B cell (primary cell): ENCODE data around the gene CLGN. TPM values are rescaled to one million over a fixed set of nuclear protein-coding genes. Genes with fewer than 3 reads are reported as not detected.

Experiments
- ATAC-seq: fragments of 200-7000 bp; cut with Tn5 transposase; one replicate; pipeline ENCODE4 v1.10.0; 2021; ENCODE audit warnings: low read depth, mild to moderate bottlenecking, moderate number of reproducible peaks, moderate library complexity
- CTCF ChIA-PET: fragments of 350-600 bp; sonication (Branson Sonifier 250); formaldehyde crosslinking; loops from one replicate; lab custom pipeline; 2021; ENCODE audit warnings: antibody characterized with exemption, inconsistent platforms; lab: Charles Lee
- POLR2A ChIA-PET: fragments of 350-600 bp; sonication (Branson Sonifier 250); formaldehyde crosslinking; loops from one replicate; lab custom pipeline; 2021; ENCODE audit warnings: antibody characterized with exemption; lab: Charles Lee
- DNase-seq: peaks from one replicate; pipeline ENCODE4 v3.0.0; 2013
- H2AFZ ChIP-seq: 2 replicates; pipeline ENCODE4 v1.6.1; 2012; ENCODE audit warnings: mild to moderate bottlenecking, low read depth, low read length; ENCODE audit not compliant: insufficient read depth, poor library complexity, severe bottlenecking
- H3K27ac ChIP-seq, 2 donors: 1 replicate in 1 of 2; 2 replicates in 1 of 2; pipeline ENCODE4 v1.5.1; 2012 to 2013; ENCODE audit warnings: low read length in 2 of 2, mild to moderate bottlenecking in 2 of 2, moderate library complexity in 1 of 2
- H3K27me3 ChIP-seq, 4 experiments: fragments of 200-600 bp in 1 of 4; sonication (generic) in 1 of 4; replicated peaks in 1 of 4; 1 replicate in 2 of 4; 2 replicates in 2 of 4; pipeline versions ENCODE4 v1.6.1 to v1.7.0; 2013 to 2016; ENCODE audit warnings: low read length in 3 of 4, mild to moderate bottlenecking in 2 of 4, mixed read lengths in 1 of 4, moderate library complexity in 1 of 4; ENCODE audit not compliant: insufficient read depth in 4 of 4, control insufficient read depth in 3 of 4; ENCODE audit errors: control extremely low read depth in 1 of 4
- H3K36me3 ChIP-seq, 2 experiments: replicated peaks in 1 of 2; 1 replicate in 1 of 2; 2 replicates in 1 of 2; pipeline versions ENCODE4 v1.6.1 to v1.7.1; 2013; ENCODE audit warnings: low read length in 1 of 2; ENCODE audit not compliant: insufficient read depth in 2 of 2, control insufficient read depth in 1 of 2; ENCODE audit errors: control extremely low read depth in 1 of 2, extremely low read depth in 1 of 2
- H3K4me1 ChIP-seq, 2 donors: fragments of 200-600 bp in 1 of 2; sonication (generic) in 1 of 2; 1 replicate in 1 of 2; 2 replicates in 1 of 2; pipeline versions ENCODE4 v1.5.1 to v1.6.1; 2013 to 2017; ENCODE audit warnings: low read length in 2 of 2; ENCODE audit not compliant: control insufficient read depth in 2 of 2, insufficient read depth in 2 of 2
- H3K4me2 ChIP-seq: replicated peaks from 2 replicates; pipeline ENCODE3; 2012; ENCODE audit warnings: mild to moderate bottlenecking, low read depth, low read length; ENCODE audit not compliant: poor library complexity, severe bottlenecking
- H3K4me3 ChIP-seq, 5 experiments: fragments of 200-600 bp in 1 of 5; sonication (generic) in 1 of 5; 1 replicate in 3 of 5; 2 replicates in 2 of 5; pipeline versions ENCODE4 v1.5.1 to v1.7.0; 2011 to 2016; ENCODE audit warnings: low read length in 4 of 5, mild to moderate bottlenecking in 4 of 5, low read depth in 2 of 5, control low read depth in 1 of 5, moderate library complexity in 1 of 5; ENCODE audit not compliant: insufficient read depth in 1 of 5; ENCODE audit errors: control extremely low read depth in 1 of 5, extremely low read depth in 1 of 5
- H3K79me2 ChIP-seq: fragments of 200-600 bp; sonication (generic); one replicate; pipeline ENCODE4 v1.6.0; 2016; ENCODE audit warnings: low read length; ENCODE audit not compliant: control insufficient read depth, insufficient read depth
- H3K9ac ChIP-seq: fragments of 200-600 bp; sonication (generic); 2 replicates; pipeline ENCODE4 v1.6.1; 2017; ENCODE audit warnings: mild to moderate bottlenecking, low read length, moderate library complexity
- H3K9me3 ChIP-seq, 3 donors: one replicate each; pipeline versions ENCODE4 v1.6.1 to v1.7.1; 2013; ENCODE audit warnings: low read length in 2 of 3; ENCODE audit not compliant: control insufficient read depth in 2 of 3, insufficient read depth in 1 of 3; ENCODE audit errors: control extremely low read depth in 1 of 3
- H4K20me1 ChIP-seq: 2 replicates; pipeline ENCODE4 v1.6.0; 2012; ENCODE audit warnings: mild to moderate bottlenecking, low read length; ENCODE audit not compliant: insufficient read depth, control insufficient read depth, poor library complexity, severe bottlenecking
- H3K27ac Mint-ChIP-seq: one replicate; pipeline ENCODE4 v1.8.0; 2021; ENCODE audit warnings: mixed read lengths
- H3K27me3 Mint-ChIP-seq: one replicate; pipeline ENCODE4 v1.8.0; 2021; ENCODE audit warnings: mixed read lengths
- H3K4me1 Mint-ChIP-seq: one replicate; pipeline ENCODE4 v1.8.0; 2021; ENCODE audit warnings: mixed read lengths
- H3K4me3 Mint-ChIP-seq: one replicate; pipeline ENCODE4 v1.8.0; 2021; ENCODE audit warnings: mixed read lengths
- H3K9me3 Mint-ChIP-seq: one replicate; pipeline ENCODE4 v1.8.0; 2022; ENCODE audit warnings: mixed read lengths; ENCODE audit not compliant: insufficient read depth
- EZH2 ChIP-seq: IDR thresholded peaks from 2 replicates; pipeline ENCODE4 v1.6.1; 2012; ENCODE audit warnings: borderline replicate concordance, low read depth, mild to moderate bottlenecking, moderate library complexity, low read length; ENCODE audit not compliant: insufficient read depth, poor library complexity, severe bottlenecking
- WGBS: methylation state at CpG from one replicate; pipeline ENCODE4 v1.1.5; 2013; ENCODE audit warnings: missing lambda C conversion rate; ENCODE audit not compliant: insufficient coverage; 5-methylcytosine and 5-hydroxymethylcytosine counted together
- intact Hi-C: fragments of 100-400 bp; cut with micrococcal nuclease; formaldehyde crosslinking; loops from one replicate; pipeline ENCODE4 v1.10.0; 2022
- polyA plus RNA-seq: library from polyadenylated mRNA; depleted of rRNA; stranded (reverse); fragments of >200 nt; gene quantifications from 2 replicates; pipeline ENCODE4 v1.2.3, GENCODE V29; 2012
- total RNA-seq, 2 donors: library from RNA; stranded (reverse); fragments of 120-200 nt in 1 of 2; gene quantifications; 1 replicate in 1 of 2; 2 replicates in 1 of 2; pipeline versions ENCODE4 v1.2.3 to v1.2.4, GENCODE V29; 2013 to 2022
- TF ChIP-seq, protein P1 (sequence below): fragments of 200-600 bp; IDR thresholded peaks from one replicate; pipeline ENCODE4 v1.8.0; 2022; ENCODE audit warnings: antibody characterized with exemption, mild to moderate bottlenecking

Gene CLGN
- total and polyA plus RNA-seq, 2 donors (not counting 1 experiment from before 2014, with no cell fraction given), result not detected

DNA sequence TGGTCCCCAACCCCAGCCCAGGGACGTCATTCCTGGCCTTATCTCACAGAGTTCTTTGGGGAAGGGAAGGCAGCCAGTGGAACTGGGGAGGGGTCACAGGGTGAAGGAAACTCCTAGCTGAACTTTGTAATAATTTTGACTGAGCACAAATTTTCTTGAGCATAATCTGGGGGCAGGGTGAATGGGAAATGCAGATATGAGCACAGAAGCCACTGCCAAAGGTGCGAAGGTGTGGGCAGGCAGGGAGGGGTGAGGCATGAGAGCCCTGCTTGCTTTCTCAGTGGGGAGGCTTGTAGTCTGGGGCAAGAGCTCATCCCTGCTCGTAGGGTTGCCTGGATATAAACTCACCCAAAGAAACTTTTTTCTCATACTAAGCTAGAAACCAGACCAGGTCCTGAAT, 35.7 kb upstream of the CLGN start:
- Histone ChIP-seq H2AFZ (no peak overlapping the region), H3K79me2 (no peaks in the 10 kb centered on the region), H3K9me3 (no peaks in the 10 kb centered on the region), H3K27ac (no peak overlapping the region), H3K36me3 (no peaks in the 10 kb centered on the region), H3K27me3 (peaks cover 0 to 4% (median 0%) of the 10 kb centered on the region in 4 experiments), H3K4me2 (no peak overlapping the region), H3K4me1 (no peaks in the 10 kb centered on the region), H3K4me3 (no peak overlapping the region), H4K20me1 (no peaks in the 10 kb centered on the region), H3K9ac (no peak overlapping the region)
- no peak for ATAC-seq
- POLR2A ChIA-PET, result no interaction called here
- Mint-ChIP-seq H3K4me1 (no peaks in the 10 kb centered on the region), H3K9me3 (no peaks in the 10 kb centered on the region), H3K4me3 (no peak overlapping the region), H3K27me3 (peaks cover 25% of the 10 kb centered on the region), H3K27ac (no peak overlapping the region)
- CTCF ChIA-PET, result no interaction called here
- intact Hi-C loops, result no loop called here
- no peak for DNase-seq
- TF ChIP-seq, protein P1, sequence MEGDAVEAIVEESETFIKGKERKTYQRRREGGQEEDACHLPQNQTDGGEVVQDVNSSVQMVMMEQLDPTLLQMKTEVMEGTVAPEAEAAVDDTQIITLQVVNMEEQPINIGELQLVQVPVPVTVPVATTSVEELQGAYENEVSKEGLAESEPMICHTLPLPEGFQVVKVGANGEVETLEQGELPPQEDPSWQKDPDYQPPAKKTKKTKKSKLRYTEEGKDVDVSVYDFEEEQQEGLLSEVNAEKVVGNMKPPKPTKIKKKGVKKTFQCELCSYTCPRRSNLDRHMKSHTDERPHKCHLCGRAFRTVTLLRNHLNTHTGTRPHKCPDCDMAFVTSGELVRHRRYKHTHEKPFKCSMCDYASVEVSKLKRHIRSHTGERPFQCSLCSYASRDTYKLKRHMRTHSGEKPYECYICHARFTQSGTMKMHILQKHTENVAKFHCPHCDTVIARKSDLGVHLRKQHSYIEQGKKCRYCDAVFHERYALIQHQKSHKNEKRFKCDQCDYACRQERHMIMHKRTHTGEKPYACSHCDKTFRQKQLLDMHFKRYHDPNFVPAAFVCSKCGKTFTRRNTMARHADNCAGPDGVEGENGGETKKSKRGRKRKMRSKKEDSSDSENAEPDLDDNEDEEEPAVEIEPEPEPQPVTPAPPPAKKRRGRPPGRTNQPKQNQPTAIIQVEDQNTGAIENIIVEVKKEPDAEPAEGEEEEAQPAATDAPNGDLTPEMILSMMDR, result no peak
- TF ChIP-seq EZH2, result no peak
- 93% methylated on average over 2 of the region's 3 CpGs for WGBS

DNA sequence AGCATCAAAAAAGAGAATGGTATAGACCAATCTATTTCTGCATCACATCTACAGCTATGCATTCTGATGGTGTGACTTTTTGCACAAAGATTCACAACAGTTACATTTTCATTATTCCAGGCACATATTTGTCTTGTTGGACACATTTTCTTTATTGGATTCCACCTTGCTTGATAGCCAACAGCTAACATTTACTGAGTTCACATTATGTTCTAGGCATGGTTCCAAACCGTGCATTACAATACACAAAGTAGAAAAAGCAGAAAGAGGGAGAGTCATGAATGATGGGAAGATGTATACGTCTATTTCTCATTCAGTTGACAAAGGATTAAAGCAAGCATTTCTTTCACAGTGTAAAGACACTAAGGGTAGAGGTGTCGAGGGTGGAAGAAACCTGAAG, 22.9 kb upstream of the CLGN start:
- H3K9ac ChIP-seq, result no peak overlapping the region
- H3K4me2 ChIP-seq, result no peak overlapping the region
- H3K9me3 ChIP-seq, result no peaks in the 10 kb centered on the region
- DNase-seq (no peak), ATAC-seq (no peak)
- H4K20me1 ChIP-seq, result no peaks in the 10 kb centered on the region
- no peak overlapping the region for H3K27ac Mint-ChIP-seq
- no peak overlapping the region for H3K27ac ChIP-seq
- TF ChIP-seq EZH2, result no peak
- TF ChIP-seq, protein P1, result no peak
- H3K4me1 ChIP-seq, result no peaks in the 10 kb centered on the region
- ChIA-PET POLR2A (no interaction called here), CTCF (no interaction called here)
- WGBS, result 100% methylated on average over 1 of the region's 3 CpGs
- H3K4me3 Mint-ChIP-seq, result no peak overlapping the region
- no peaks in the 10 kb centered on the region for H3K79me2 ChIP-seq
- no peak overlapping the region for H3K4me3 ChIP-seq
- intact Hi-C loops, result no loop called here
- peaks cover 49% of the 10 kb centered on the region for H3K27me3 Mint-ChIP-seq
- H3K27me3 ChIP-seq, result peaks cover 0 to 22% (median 0%) of the 10 kb centered on the region in 4 experiments
- H3K9me3 Mint-ChIP-seq, result no peaks in the 10 kb centered on the region
- no peaks in the 10 kb centered on the region for H3K4me1 Mint-ChIP-seq
- H2AFZ ChIP-seq, result no peak overlapping the region
- H3K36me3 ChIP-seq, result no peaks in the 10 kb centered on the region
